ENCODE results near the gene TRPM8. TPM values are rescaled to one million over a fixed set of nuclear protein-coding genes. Genes with fewer than 3 reads are reported as not detected.

TRPM8 gene
- total and polyA plus RNA-seq, 3 donors from 2014 or later: 0.79 to 5.2 (median 2.2) TPM

DNA sequence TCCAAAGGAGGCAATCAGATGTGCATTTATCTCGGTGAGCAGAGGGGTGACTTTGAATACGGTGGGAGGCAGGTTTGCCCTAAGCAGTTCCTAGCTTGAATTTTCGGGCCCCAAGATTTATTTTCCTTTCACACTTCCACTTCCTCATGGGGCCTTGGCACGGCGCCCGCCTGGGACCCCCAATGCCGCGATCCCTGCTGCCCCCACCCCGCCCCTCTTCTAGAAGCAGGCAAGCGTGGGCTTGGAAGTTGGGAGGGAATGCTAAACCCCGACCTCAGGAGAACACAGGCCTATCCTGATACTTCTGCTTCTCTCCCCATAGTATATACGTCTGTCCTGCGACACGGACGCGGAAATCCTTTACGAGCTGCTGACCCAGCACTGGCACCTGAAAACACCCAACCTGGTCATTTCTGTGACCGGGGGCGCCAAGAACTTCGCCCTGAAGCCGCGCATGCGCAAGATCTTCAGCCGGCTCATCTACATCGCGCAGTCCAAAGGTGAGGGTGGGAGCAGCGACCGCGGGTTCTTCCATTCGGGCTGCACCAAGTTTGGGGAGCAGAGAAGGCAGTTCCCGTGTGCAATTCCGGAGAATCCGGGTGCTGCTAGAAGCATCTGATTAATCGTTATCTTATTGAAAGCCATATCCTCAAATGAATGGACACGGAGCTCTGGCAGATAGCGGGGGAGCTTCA lies 21.6 kb downstream of the TRPM8 start:
- no peak for TF ChIP-seq POLR2A (IDR thresholded peaks at IDR 0.05)
- TF ChIP-seq, protein P1, sequence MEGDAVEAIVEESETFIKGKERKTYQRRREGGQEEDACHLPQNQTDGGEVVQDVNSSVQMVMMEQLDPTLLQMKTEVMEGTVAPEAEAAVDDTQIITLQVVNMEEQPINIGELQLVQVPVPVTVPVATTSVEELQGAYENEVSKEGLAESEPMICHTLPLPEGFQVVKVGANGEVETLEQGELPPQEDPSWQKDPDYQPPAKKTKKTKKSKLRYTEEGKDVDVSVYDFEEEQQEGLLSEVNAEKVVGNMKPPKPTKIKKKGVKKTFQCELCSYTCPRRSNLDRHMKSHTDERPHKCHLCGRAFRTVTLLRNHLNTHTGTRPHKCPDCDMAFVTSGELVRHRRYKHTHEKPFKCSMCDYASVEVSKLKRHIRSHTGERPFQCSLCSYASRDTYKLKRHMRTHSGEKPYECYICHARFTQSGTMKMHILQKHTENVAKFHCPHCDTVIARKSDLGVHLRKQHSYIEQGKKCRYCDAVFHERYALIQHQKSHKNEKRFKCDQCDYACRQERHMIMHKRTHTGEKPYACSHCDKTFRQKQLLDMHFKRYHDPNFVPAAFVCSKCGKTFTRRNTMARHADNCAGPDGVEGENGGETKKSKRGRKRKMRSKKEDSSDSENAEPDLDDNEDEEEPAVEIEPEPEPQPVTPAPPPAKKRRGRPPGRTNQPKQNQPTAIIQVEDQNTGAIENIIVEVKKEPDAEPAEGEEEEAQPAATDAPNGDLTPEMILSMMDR (IDR thresholded peaks at IDR 0.05): no peak
- Histone ChIP-seq H3K36me3 (ENCODE audit: low read depth, missing control alignments) (no peaks in the 10 kb centered on the region), H3K4me1 (no peaks in the 10 kb centered on the region), H3K9me3 (no peaks in the 10 kb centered on the region), H3K4me3 (peak overlapping the region; percentile 21 to 27), H3K27ac (no peak overlapping the region), H3K27me3 (no peaks in the 10 kb centered on the region)
- intact Hi-C loops (cut with DNase I; ENCODE audit: low total_unique reads): no loop called here
- peak; percentile 58 for DNase-seq
- 14 to 18% methylated on average over 22 to 36 of the region's 36 CpGs for WGBS, 2 donors

DNA sequence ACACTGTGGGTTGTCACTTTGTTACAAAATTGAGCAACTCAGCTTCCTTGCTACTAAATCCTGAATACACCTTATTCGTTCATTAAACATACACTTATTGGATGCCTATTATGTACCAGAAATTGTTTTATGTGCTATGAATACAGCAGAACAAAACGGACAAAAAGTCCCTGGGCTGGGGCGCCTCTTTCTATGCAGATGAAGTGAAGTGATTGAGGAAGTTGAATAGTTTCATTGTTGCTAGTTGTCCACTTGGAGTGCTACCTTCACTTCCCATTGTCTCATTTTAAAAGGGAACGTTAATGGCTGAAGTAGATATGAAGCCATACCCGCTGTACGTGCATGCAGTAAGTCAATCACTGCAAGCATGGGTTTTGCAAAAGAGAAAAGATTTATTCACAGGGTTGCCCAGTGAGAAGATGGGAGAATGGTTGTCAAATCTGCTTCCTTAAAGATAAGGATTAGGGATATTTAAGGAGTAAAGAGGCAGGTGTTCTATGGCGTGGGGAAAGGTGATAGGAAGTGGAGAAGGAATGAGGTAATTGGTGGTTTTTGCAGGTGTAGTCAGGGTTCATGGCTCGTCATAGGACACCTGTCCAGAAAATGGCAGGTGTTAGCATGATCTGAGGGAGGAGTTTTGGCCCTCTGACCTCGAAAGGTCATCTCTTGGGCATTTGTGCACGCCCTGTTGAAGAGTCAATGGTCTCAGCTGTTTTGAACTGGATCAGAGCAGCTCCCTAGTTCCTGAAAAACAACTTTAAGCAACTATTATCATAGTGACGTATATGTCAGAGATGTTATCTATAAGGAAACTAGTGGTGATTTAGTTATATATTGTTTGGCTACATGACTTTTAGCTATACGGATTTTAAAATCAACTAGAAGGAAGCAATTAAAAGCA lies 23.5 kb downstream of the TRPM8 start:
- Histone ChIP-seq H3K4me3 (no peak overlapping the region), H3K36me3 (ENCODE audit: low read depth, missing control alignments) (no peaks in the 10 kb centered on the region), H3K27ac (no peak overlapping the region), H3K4me1 (no peaks in the 10 kb centered on the region), H3K27me3 (no peaks in the 10 kb centered on the region), H3K9me3 (no peaks in the 10 kb centered on the region)
- TF ChIP-seq, protein P1 (IDR thresholded peaks at IDR 0.05): no peak
- TF ChIP-seq POLR2A (IDR thresholded peaks at IDR 0.05): no peak
- no peak for DNase-seq
- intact Hi-C loops (cut with DNase I; ENCODE audit: low total_unique reads): no loop called here
- 67 to 70% methylated on average over 12 of the region's 12 CpGs for WGBS, 2 donors

DNA sequence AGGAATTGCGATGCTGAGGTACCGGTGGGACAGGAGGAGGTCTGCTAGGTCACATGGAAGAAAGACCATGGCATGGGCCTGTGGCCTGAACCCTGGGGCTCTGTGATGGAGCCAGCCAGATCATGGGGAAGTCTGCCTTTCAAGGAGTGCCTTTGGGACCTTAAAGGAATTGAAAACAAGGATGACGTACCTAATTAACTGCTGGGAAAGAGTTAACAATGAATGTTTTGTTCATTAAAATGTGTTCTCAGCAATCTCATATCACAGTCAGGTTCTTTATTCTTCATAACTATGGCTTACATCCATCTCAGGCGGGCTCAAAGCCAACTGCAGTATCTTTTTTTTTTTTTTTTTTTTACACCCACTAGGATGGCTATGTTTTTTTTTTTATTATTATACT lies 25.6 kb downstream of the TRPM8 start:
- no peaks in the 10 kb centered on the region for H3K27me3 ChIP-seq

DNA sequence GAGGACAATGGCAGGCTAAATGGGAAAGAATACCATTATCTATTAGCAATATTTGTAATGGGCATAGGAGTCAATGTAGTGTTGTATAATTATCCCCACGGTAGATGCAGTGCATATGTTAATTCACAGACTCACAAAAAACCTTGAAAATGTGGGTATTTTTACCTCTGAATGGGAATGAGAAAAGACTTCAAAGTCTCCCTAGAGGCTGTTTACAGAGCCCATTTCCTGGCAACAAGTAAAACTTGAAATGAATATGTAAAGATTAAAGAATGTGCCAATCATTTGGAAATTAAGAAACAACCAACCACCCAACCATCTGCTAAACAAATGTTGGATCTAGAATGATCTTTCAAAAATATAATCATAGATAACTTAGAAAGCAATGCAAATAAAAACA lies 27.1 kb downstream of the TRPM8 start:
- no peak overlapping the region for H3K27ac ChIP-seq
- H3K9me3 ChIP-seq: no peaks in the 10 kb centered on the region
- no peaks in the 10 kb centered on the region for H3K36me3 ChIP-seq (ENCODE audit: low read depth, missing control alignments)
- WGBS, 2 donors: 91 to 100% methylated on average over 1 of the region's 1 CpG
- intact Hi-C loops (cut with DNase I; ENCODE audit: low total_unique reads): no loop called here
- no peak overlapping the region for H3K4me3 ChIP-seq
- H3K27me3 ChIP-seq: no peaks in the 10 kb centered on the region
- no peaks in the 10 kb centered on the region for H3K4me1 ChIP-seq
- TF ChIP-seq, protein P1 (IDR thresholded peaks at IDR 0.05): no peak
- TF ChIP-seq POLR2A (IDR thresholded peaks at IDR 0.05): no peak
- DNase-seq: no peak

More for the DNA sequence above, 25.6 kb downstream of the TRPM8 start:
- H3K4me3 ChIP-seq: no peak overlapping the region
- no peaks in the 10 kb centered on the region for H3K9me3 ChIP-seq
- no peaks in the 10 kb centered on the region for H3K4me1 ChIP-seq
- no peak overlapping the region for H3K27ac ChIP-seq
- no peak for TF ChIP-seq POLR2A (IDR thresholded peaks at IDR 0.05)
- TF ChIP-seq, protein P1 (IDR thresholded peaks at IDR 0.05): no peak
- no peaks in the 10 kb centered on the region for H3K36me3 ChIP-seq (ENCODE audit: low read depth, missing control alignments)
- intact Hi-C loops (cut with DNase I; ENCODE audit: low total_unique reads): no loop called here
- WGBS, 2 donors: 88 to 91% methylated on average over 4 of the region's 4 CpGs
- DNase-seq: no peak

Measured in testis (tissue), 3 donors.